ENCODE data around the gene FUS. TPM values are rescaled to one million over a fixed set of nuclear protein-coding genes. Genes with fewer than 3 reads are reported as not detected.

The FUS gene
- total and polyA plus RNA-seq, 9 of the 15 experiments (the other 6 are each of a cell fraction or from before 2014, with no cell fraction given) = 43.9 to 575 (median 87.2) TPM

DNA sequence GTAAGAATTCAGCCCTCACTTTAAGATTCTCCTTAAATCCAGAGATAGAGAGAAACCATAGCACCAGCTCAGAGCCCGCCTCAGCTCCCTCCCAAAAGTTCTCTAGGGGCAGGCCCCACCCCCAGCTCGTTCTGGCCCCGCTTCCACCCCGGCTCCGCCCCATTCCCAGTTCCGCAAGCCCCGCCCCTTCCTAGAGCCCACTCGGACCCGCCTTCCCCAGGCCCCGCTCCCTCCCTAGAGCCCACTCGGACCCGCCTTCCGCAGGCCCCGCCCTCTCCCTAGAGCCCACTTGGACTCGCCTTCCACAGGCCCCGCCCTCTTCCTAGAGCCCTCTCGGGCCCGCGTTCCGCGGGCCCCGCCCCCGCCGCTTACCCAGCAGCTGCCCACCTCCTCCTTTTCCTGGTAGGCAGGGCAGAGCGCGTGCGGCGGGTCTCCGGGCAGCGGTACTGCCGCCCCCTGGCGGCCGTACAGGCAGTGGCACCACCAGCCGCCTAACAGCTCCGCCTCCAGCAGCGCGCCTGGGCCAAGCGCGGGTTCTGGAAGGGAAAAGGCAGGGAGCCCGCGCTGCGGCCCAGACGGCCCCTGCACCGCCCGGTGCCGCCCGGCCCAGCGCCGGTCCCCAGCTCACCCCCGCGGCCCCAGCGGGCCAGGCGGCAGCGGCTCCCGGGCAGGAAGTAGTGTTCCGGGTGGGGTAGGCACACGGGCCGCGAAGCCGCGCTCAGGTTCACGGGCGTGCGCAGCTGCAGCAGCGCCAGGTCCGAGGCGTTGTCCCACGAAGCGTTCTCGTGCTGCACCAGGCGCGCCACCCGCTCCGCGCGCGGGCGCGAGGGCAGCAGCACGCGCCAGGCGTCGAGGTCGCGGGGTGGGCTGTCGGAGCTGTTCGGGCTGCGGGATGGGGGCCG is 37.6 kb upstream of the FUS start (continued):
- peak in 1 of 2 experiments; percentile 52; a peak in 1 of 4 replicates for TF ChIP-seq RCOR1 (IDR thresholded peaks at IDR 0.05; ENCODE audit: borderline replicate concordance in 1 of 2, low read depth in 2 of 2, low read length in 2 of 2)
- TF ChIP-seq L3MBTL2 (IDR thresholded peaks at IDR 0.05) = peak; percentile 95
- TF ChIP-seq, protein P1, sequence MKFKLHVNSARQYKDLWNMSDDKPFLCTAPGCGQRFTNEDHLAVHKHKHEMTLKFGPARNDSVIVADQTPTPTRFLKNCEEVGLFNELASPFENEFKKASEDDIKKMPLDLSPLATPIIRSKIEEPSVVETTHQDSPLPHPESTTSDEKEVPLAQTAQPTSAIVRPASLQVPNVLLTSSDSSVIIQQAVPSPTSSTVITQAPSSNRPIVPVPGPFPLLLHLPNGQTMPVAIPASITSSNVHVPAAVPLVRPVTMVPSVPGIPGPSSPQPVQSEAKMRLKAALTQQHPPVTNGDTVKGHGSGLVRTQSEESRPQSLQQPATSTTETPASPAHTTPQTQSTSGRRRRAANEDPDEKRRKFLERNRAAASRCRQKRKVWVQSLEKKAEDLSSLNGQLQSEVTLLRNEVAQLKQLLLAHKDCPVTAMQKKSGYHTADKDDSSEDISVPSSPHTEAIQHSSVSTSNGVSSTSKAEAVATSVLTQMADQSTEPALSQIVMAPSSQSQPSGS (CRISPR knock-in tag; IDR thresholded peaks at IDR 0.05) = no peak
- TF ChIP-seq SAP30 (IDR thresholded peaks at IDR 0.05; ENCODE audit: borderline replicate concordance, insufficient read depth, low read depth, low read length, poor library complexity, severe bottlenecking) = no peak
- TF ChIP-seq HNRNPUL1 (IDR thresholded peaks at IDR 0.05; ENCODE audit: low read length) = no peak
- TF ChIP-seq NR2F6 (CRISPR knock-in tag; IDR thresholded peaks at IDR 0.05) = no peak
- TF ChIP-seq HEY1 (CRISPR knock-in tag; IDR thresholded peaks at IDR 0.05; ENCODE audit: borderline replicate concordance) = no peak
- TF ChIP-seq ZNF174 (CRISPR knock-in tag; IDR thresholded peaks at IDR 0.05) = no peak
- TF ChIP-seq NR2C1 (IDR thresholded peaks at IDR 0.05) = no peak
- TF ChIP-seq NR2C1 (tag; IDR thresholded peaks at IDR 0.05) = no peak
- TF ChIP-seq, protein P2, sequence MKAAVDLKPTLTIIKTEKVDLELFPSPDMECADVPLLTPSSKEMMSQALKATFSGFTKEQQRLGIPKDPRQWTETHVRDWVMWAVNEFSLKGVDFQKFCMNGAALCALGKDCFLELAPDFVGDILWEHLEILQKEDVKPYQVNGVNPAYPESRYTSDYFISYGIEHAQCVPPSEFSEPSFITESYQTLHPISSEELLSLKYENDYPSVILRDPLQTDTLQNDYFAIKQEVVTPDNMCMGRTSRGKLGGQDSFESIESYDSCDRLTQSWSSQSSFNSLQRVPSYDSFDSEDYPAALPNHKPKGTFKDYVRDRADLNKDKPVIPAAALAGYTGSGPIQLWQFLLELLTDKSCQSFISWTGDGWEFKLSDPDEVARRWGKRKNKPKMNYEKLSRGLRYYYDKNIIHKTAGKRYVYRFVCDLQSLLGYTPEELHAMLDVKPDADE (conservative IDR thresholded peaks at IDR 0.05; ENCODE audit: control insufficient read depth, low read depth, low read length) = no peak
- no peak for TF ChIP-seq BCOR (IDR thresholded peaks at IDR 0.05)
- no peak for TF ChIP-seq BDP1 (IDR thresholded peaks at IDR 0.05; ENCODE audit: insufficient read depth, insufficient read length)
- no peak for TF ChIP-seq JUNB (CRISPR knock-in tag; conservative IDR thresholded peaks at IDR 0.05)
- TF ChIP-seq, protein P3, sequence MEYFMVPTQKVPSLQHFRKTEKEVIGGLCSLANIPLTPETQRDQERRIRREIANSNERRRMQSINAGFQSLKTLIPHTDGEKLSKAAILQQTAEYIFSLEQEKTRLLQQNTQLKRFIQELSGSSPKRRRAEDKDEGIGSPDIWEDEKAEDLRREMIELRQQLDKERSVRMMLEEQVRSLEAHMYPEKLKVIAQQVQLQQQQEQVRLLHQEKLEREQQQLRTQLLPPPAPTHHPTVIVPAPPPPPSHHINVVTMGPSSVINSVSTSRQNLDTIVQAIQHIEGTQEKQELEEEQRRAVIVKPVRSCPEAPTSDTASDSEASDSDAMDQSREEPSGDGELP (CRISPR knock-in tag; IDR thresholded peaks at IDR 0.05; ENCODE audit: borderline replicate concordance) = peak; percentile 94
- TF ChIP-seq GATAD2B (IDR thresholded peaks at IDR 0.05; ENCODE audit: borderline replicate concordance) = peak; percentile 96
- TF ChIP-seq FUS (optimal IDR thresholded peaks at IDR 0.05; ENCODE audit: low read depth, low read length) = peak; percentile 91
- TF ChIP-seq, protein P4, sequence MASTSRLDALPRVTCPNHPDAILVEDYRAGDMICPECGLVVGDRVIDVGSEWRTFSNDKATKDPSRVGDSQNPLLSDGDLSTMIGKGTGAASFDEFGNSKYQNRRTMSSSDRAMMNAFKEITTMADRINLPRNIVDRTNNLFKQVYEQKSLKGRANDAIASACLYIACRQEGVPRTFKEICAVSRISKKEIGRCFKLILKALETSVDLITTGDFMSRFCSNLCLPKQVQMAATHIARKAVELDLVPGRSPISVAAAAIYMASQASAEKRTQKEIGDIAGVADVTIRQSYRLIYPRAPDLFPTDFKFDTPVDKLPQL (IDR thresholded peaks at IDR 0.05; ENCODE audit: extremely low read depth, insufficient read length) = no peak
- TF ChIP-seq RBFOX2 (IDR thresholded peaks at IDR 0.05; ENCODE audit: low read depth, low read length) = peak; percentile 76
- no peak for TF ChIP-seq NCOR1 (IDR thresholded peaks at IDR 0.05)
- no peak for TF ChIP-seq MCM2 (IDR thresholded peaks at IDR 0.05; ENCODE audit: low read depth)
- no peak for TF ChIP-seq CHD1 (IDR thresholded peaks at IDR 0.05; ENCODE audit: low read length)
